Measurements from ENCODE around the gene MAPRE3. TPM values are rescaled to one million over a fixed set of nuclear protein-coding genes. Genes with fewer than 3 reads are reported as not detected.
"Not testable (repeated sequence)": the region's sequence is repeated elsewhere in the genome, so short reads cannot be mapped to it uniquely, and the experiment has no call there.

The MAPRE3 gene
- total RNA-seq, 1 donor from 2014 or later, result 16.3 TPM

DNA sequence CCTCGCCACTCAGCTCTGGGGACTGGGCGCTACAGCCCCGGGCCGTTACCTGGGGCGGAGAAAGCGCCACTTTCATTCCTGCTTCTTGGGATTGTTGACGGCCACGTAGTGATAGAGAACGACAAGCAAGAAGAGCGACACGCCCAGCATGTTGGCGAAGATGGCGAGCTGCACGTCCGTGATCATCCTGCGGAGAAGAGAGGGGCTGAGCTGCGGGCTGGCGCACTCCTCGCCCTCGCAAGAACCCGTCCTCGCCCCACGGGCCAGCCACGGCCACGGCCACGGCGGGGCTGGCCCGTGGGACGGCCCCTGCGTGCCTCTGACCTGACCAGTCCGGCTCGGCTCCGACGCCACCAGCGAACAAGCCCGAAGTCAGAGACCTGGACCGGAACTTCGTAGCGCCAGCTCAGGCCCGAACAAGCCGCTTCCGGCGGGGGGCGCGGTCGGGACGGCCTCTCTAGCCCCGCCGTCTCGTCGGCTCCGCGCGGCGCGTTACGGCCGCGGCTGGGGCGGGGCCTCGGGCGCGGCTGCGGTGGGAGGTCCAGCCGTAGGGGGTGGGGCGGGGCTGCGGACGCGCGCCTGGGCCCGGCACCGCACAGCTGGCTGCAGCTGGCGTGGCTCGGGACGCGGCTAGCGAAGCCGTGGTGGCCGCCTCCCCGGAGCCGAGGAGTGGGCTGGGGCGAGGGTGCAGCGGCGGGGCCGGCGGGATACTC lies 101.0 kb downstream of the MAPRE3 start, which contains the start of gene OST4:
Gene OST4 (minus strand): TSS at position 378 of the 713 bp plus-strand sequence.
- Mint-ChIP-seq H3K27me3 (ENCODE audit: low read depth) (no peaks in the 10 kb centered on the region), H3K9me3 (no peaks in the 10 kb centered on the region), H3K4me3 (peak within 1 kb of the TSS; percentile 97), H3K36me3 (ENCODE audit: low read depth) (no peaks in the 10 kb centered on the region), H3K4me1 (peaks cover 45% of the 10 kb centered on the region), H3K27ac (ENCODE audit: unreplicated experiment) (peak within 1 kb of the TSS; percentile 90)
- TF ChIP-seq, protein P1, sequence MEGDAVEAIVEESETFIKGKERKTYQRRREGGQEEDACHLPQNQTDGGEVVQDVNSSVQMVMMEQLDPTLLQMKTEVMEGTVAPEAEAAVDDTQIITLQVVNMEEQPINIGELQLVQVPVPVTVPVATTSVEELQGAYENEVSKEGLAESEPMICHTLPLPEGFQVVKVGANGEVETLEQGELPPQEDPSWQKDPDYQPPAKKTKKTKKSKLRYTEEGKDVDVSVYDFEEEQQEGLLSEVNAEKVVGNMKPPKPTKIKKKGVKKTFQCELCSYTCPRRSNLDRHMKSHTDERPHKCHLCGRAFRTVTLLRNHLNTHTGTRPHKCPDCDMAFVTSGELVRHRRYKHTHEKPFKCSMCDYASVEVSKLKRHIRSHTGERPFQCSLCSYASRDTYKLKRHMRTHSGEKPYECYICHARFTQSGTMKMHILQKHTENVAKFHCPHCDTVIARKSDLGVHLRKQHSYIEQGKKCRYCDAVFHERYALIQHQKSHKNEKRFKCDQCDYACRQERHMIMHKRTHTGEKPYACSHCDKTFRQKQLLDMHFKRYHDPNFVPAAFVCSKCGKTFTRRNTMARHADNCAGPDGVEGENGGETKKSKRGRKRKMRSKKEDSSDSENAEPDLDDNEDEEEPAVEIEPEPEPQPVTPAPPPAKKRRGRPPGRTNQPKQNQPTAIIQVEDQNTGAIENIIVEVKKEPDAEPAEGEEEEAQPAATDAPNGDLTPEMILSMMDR (conservative IDR thresholded peaks at IDR 0.05), result no peak
- peak; percentile 84 for DNase-seq (ENCODE audit: low read depth, low spot score)

- Mint-ChIP-seq H3K4me1 (peaks cover 51% of the 10 kb centered on the region), H3K9me3 (no peaks in the 10 kb centered on the region), H3K36me3 (ENCODE audit: low read depth) (no peaks in the 10 kb centered on the region), H3K27ac (ENCODE audit: unreplicated experiment) (peak overlapping the region; percentile 73), H3K4me3 (peak overlapping the region; percentile 91), H3K27me3 (ENCODE audit: low read depth) (no peaks in the 10 kb centered on the region)
- DNase-seq (ENCODE audit: low read depth, low spot score), result no peak
- TF ChIP-seq, protein P1 (conservative IDR thresholded peaks at IDR 0.05), result no peak
Measured at GRCh38 chr2:27071990-27072830, 101.8 kb downstream of the MAPRE3 start.

- H3K27ac Mint-ChIP-seq (ENCODE audit: unreplicated experiment), result peak overlapping the region; percentile 73
- no peak for DNase-seq (ENCODE audit: low read depth, low spot score)
- no peaks in the 10 kb centered on the region for H3K36me3 Mint-ChIP-seq (ENCODE audit: low read depth)
- H3K4me3 Mint-ChIP-seq, result peak overlapping the region; percentile 91
- no peaks in the 10 kb centered on the region for H3K9me3 Mint-ChIP-seq
- no peaks in the 10 kb centered on the region for H3K27me3 Mint-ChIP-seq (ENCODE audit: low read depth)
- TF ChIP-seq, protein P1 (conservative IDR thresholded peaks at IDR 0.05), result no peak
- peaks cover 57% of the 10 kb centered on the region for H3K4me1 Mint-ChIP-seq
Measured at GRCh38 chr2:27072920-27073319, 102.5 kb downstream of the MAPRE3 start.

DNA sequence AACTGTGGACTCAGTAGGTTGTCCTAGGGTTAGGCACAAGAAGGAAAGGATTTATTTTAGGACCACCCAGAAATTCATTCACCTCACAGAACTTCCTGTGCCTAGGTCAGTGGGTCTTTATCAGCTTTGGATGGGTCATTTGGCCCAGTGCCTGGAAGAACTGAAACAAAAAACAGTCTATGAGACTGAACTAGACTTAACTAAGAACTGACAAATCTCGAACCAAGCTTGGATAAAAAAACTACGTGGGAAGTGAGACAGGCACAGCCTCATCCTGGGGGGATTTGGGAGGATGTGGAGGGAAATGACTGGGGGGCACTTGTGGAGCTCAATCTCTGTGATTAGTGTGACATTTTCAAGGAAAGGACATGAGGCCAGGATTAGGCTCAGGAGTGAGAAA lies 103.3 kb downstream of the MAPRE3 start:
- H3K27me3 Mint-ChIP-seq (ENCODE audit: low read depth), result no peaks in the 10 kb centered on the region
- DNase-seq (ENCODE audit: low read depth, low spot score), result no peak
- H3K27ac Mint-ChIP-seq (ENCODE audit: unreplicated experiment), result no peak overlapping the region
- peak overlapping the region; percentile 32 for H3K4me3 Mint-ChIP-seq
- TF ChIP-seq, protein P1 (conservative IDR thresholded peaks at IDR 0.05), result no peak
- peaks cover 66% of the 10 kb centered on the region for H3K4me1 Mint-ChIP-seq
- H3K36me3 Mint-ChIP-seq (ENCODE audit: low read depth), result no peaks in the 10 kb centered on the region
- H3K9me3 Mint-ChIP-seq, result no peaks in the 10 kb centered on the region

GRCh38 chr2:27074738-27075565 lies 104.5 kb downstream of the MAPRE3 start:
- peak overlapping the region; percentile 70 for H3K4me3 Mint-ChIP-seq
- H3K36me3 Mint-ChIP-seq (ENCODE audit: low read depth), result no peaks in the 10 kb centered on the region
- H3K27ac Mint-ChIP-seq (ENCODE audit: unreplicated experiment), result peak overlapping the region; percentile 45
- no peaks in the 10 kb centered on the region for H3K27me3 Mint-ChIP-seq (ENCODE audit: low read depth)
- H3K9me3 Mint-ChIP-seq, result no peaks in the 10 kb centered on the region
- TF ChIP-seq, protein P1 (conservative IDR thresholded peaks at IDR 0.05), result no peak
- DNase-seq (ENCODE audit: low read depth, low spot score), result no peak
- peaks cover 67% of the 10 kb centered on the region for H3K4me1 Mint-ChIP-seq

DNA sequence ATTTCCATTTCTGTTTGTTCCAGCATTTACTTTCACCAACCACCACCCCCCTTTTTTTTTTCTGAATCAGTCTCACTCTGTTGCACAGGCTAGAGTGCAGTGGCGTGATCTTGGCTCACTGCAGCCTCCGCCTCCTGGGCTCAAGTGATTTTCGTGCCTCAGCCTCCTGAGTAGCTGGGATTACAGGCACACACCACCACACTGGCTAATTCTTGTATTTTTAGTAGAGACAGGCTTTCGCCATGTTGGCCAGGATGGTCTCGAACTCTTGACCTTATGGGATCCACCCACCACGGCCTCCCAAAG lies 105.1 kb downstream of the MAPRE3 start:
- not testable (repeated sequence) for DNase-seq (ENCODE audit: low read depth, low spot score); H3K27me3 Mint-ChIP-seq (ENCODE audit: low read depth); H3K36me3 Mint-ChIP-seq (ENCODE audit: low read depth); H3K9me3 Mint-ChIP-seq
- Mint-ChIP-seq H3K27ac (ENCODE audit: unreplicated experiment) (peak overlapping the region; percentile 43), H3K4me1 (peaks cover 66% of the 10 kb centered on the region), H3K4me3 (peak overlapping the region; percentile 70)
